DMS114 treated with DMSO at 0.1 percent for 48 hours (cell line): Measurements from ENCODE around the gene MDN1.
"Not testable (repeated sequence)": the region's sequence is repeated elsewhere in the genome, so short reads cannot be mapped to it uniquely, and the experiment has no call there.

Experiments used
- DNase-seq: peaks from one replicate; lab custom pipeline; 2025; ENCODE audit not compliant: unreplicated experiment; lab: John Stamatoyannopoulos, UW

The MDN1 gene

GRCh38 chr6:89776583-89777233, 42.9 kb downstream of the MDN1 start:
- no peak for DNase-seq

- DNase-seq: no peak
Observed at GRCh38 chr6:89775150-89775549, 44.4 kb downstream of the MDN1 start.

- DNase-seq: no peak
Observed at GRCh38 chr6:89769572-89769971, 50.0 kb downstream of the MDN1 start.

GRCh38 chr6:89768324-89768723, 51.3 kb downstream of the MDN1 start:
- no peak for DNase-seq

- DNase-seq: no peak
Observed at GRCh38 chr6:89763550-89763949, 56.0 kb downstream of the MDN1 start.

GRCh38 chr6:89758830-89759229, 60.8 kb downstream of the MDN1 start:
- DNase-seq: no peak

- no peak for DNase-seq
Observed at GRCh38 chr6:89750338-89750737, 69.3 kb downstream of the MDN1 start.

- DNase-seq: no peak
Observed at GRCh38 chr6:89749918-89750317, 69.7 kb downstream of the MDN1 start.

GRCh38 chr6:89745716-89746115, 73.9 kb downstream of the MDN1 start:
- DNase-seq: no peak

- no peak for DNase-seq
Observed at GRCh38 chr6:89745096-89745495, 74.5 kb downstream of the MDN1 start.

- DNase-seq: no peak
Observed at GRCh38 chr6:89736893-89737292, 82.7 kb downstream of the MDN1 start.

GRCh38 chr6:89734526-89734925, 85.1 kb downstream of the MDN1 start:
- DNase-seq: no peak

GRCh38 chr6:89731924-89732567, 87.5 kb downstream of the MDN1 start:
- DNase-seq: no peak

- DNase-seq: not testable (repeated sequence)
Observed at GRCh38 chr6:89731262-89731661, 88.3 kb downstream of the MDN1 start.

GRCh38 chr6:89729818-89730217, 89.8 kb downstream of the MDN1 start:
- DNase-seq: no peak

- no peak for DNase-seq
Observed at GRCh38 chr6:89727501-89727900, 92.1 kb downstream of the MDN1 start.

- DNase-seq: no peak
Observed at GRCh38 chr6:89724981-89725380, 94.6 kb downstream of the MDN1 start.

- DNase-seq: no peak
Observed at GRCh38 chr6:89723046-89723445, 96.5 kb downstream of the MDN1 start.

GRCh38 chr6:89716532-89716931, 103.1 kb downstream of the MDN1 start:
- no peak for DNase-seq

GRCh38 chr6:89711801-89712200, 107.8 kb downstream of the MDN1 start:
- no peak for DNase-seq

GRCh38 chr6:89708316-89708715, 111.3 kb downstream of the MDN1 start:
- no peak for DNase-seq

- DNase-seq: no peak
Observed at GRCh38 chr6:89707766-89708165, 111.8 kb downstream of the MDN1 start.

- no peak for DNase-seq
Observed at GRCh38 chr6:89706121-89706520, 113.5 kb downstream of the MDN1 start.
